Ammon's horn (tissue), 1 donor: ENCODE results near the gene GNB1L.

Experiments used
- DNase-seq: peaks from one replicate; pipeline ENCODE4 v3.0.0-alpha.2; 2016; ENCODE audit warnings: low spot score

Gene GNB1L

DNA sequence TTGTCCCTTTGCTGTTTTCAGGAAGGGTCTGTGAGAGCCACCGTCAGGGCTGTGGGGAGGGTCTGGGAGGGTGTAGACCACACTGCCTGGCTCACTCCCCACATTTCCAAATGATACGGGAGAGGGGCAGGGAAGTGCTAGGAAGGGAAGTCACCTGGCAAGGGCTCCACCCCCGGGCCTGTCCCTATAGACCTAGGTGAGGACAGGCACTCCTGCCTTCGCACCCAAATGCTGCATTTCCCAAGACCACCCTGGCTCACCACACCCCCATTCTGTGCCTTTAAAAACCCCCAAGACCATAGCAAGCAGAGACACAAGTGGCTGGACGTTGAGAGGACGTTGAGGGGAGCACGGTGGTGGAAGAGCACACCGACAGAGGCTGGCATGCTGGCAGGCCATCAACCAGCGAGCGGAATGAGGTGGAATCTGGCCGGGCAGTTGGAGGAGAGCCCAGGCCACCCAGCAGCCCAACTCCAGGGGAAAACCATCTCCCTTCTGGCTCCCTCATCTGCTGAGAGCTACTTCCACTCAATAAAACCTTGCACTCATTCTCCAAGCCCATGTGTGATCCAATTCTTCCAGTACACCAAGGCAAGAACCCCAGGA is 45.7 kb downstream of the GNB1L start:
- DNase-seq, result no peak

DNA sequence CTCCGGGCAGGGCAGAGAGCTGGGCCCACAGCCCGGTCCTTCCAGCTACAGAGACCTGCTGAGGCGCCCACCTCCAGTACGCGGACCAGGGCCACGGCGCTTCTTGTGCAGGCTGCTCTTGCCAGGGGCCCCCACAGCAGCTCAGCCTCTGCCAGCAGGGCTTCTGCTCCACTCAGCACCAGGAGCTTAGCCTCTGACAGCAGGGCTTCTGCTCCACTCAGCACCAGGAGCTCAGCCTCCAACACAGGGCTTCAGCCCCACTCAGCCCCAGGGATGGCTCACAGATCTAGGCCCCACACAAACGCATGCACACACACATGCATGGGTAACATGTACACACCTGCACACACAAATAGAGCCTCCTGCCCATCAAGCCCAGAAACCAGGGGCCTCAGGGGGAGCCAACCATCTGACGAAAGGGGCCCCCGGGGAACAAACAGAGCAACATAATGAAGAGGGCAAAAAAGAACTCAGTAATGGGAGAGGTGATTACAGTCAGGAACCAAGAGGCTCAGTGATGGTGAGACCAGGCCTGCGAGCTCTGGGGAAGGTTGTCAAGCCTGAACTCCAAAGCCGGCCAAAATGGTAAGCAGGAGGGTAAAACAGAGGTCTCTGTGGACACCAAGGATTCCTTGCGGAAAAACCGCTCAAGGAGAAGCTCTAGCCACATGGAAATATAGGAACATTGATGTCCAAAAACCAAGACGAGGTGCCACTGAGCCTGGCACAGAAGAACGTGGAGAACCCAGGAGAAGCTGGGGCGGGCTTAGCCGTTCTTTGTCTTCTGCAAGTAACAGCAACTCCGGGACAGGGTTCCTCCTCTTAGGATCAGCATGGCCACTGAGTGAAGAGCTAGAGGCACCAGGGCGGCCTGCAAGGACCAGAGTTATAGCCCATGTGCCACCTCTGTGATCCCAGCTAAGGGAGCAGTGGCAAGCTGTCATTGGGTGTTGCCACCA is 46.5 kb downstream of the GNB1L start:
- no peak for DNase-seq

- no peak for DNase-seq
These were observed 47.3 kb downstream of the GNB1L start for GRCh38 chr22:19807161-19807913.

- DNase-seq, result no peak
These were observed 48.2 kb downstream of the GNB1L start for GRCh38 chr22:19806213-19807160.

DNA sequence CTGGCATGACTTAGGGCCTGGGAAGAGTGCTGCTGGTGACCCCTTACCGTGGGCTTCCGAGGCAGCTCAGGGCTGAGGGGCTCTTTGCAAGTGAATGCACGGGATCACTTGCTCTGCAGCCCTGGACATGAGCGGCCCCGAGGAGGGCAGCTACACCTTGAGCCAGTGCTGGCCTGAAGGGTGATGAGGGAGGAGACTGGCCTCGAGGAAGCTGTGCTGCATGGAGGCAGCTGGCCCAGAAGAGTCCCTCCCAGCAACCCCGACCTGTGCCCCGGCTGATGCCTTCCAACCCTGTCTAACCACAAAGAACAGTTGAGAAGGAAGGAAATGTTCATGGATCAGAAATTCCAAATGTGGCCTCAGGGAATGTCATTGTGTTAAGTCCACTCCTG is 48.9 kb downstream of the GNB1L start:
- no peak for DNase-seq

GRCh38 chr22:19803736-19804267 is 50.9 kb downstream of the GNB1L start:
- DNase-seq, result no peak

DNA sequence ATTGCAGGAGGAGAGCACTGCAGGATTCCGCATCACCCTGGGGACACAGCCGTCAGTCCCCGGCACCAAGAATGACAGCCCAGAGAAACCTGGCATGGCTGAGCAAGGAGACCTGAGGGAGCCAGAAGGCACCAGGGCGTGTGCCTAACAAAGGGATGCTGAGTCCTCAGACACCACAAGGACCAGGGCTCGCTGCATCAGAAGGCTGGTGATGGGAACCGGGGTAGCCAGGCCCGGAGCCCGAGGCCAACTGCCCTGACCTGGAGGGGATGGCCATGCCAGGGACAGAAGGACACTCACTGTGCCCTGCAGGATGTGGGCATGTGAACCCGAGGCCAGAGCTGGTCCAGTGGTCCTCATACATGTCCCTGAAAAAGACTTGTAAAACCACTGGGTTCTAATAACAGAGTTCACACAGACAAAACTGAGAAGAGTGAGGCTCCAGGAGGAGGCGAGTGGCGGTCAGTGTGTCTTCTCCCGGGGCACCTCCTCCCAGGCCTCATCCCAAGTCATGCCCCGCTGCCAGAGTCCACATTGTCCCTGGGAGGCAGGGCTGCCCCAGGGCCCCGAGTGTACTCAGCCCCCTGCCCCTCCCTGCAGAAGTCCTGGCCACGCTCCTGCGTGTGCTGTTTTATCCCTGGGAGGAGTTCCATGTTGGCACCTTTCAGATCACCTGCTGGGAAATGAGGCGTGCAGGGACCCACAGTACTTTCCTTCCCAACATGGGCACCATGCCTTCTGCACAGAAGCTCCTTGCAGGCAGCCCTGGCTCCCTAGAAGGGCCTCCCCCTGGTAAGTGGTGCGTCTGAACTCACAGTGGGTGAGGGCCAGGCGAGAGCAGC is 51.6 kb downstream of the GNB1L start:
- DNase-seq, result no peak

DNA sequence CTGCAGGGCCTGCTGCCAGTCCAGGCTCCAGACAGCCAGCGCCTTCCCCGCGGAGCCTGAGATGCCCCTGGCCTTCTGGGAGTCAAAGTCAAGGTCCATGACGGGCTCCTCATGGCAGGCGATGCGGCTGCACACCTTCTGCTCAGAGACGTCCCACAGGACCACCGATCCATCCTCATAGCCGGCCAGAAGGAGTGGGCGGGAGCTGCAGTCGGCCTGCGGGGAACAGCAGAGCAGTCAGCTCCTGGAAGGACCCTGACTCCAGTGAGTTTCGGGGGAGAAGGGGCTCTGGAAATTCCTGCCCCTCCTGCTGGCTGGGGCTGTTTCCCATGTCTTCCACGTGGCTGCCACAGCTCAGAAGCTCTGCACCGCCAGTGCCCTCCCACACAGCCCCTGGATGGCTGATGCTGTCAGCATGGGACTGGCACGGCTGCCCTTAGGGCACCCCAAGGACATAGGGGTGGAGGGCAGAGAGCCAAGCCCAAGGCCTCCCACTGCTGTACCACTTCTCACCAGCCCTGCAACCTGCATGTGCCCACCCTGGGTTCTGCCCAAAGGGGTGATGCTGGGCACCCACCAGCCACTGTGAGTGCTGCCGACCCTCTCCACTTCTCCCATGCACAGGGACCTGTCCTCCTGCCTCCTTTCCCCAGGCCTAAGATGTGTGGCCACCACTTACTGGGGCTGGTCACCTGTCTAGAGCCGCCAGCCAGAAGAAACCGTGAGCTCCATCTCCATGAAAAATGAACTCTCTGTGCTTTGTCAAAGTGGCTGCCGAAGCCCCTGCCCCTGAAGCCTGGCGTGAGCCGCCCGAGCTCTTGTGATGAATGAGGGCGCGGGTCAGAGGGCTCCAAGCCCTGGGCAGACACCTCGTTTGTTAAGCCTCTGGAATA is 52.4 kb downstream of the GNB1L start:
- DNase-seq, result no peak

GRCh38 chr22:19801340-19802000 is 53.2 kb downstream of the GNB1L start:
- no peak for DNase-seq

DNA sequence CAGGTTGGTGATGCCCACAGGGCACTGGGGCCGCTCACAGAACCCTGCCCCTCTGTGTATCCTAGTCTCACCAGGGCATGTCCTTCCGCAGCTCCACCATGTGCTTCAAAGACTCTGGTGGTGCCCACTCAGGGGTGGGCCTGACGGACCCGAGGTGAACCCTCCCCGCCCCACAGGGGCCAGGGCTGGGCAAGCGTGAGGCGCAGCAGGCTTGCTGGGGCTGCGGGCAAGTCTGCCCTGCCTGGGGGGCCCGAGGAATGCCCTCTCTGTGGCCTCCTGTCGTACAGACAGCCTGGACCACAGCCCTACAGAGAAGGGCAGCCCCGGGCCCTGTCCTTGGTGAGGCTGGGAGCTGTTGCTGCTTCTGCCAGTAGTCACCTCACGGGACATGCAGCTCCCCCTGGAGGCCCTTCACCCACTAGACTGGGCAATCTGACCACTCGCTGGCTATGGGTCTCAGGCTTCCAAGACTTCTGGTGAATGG is 53.9 kb downstream of the GNB1L start:
- DNase-seq, result no peak

GRCh38 chr22:19800306-19800705 is 54.4 kb downstream of the GNB1L start:
- no peak for DNase-seq

DNA sequence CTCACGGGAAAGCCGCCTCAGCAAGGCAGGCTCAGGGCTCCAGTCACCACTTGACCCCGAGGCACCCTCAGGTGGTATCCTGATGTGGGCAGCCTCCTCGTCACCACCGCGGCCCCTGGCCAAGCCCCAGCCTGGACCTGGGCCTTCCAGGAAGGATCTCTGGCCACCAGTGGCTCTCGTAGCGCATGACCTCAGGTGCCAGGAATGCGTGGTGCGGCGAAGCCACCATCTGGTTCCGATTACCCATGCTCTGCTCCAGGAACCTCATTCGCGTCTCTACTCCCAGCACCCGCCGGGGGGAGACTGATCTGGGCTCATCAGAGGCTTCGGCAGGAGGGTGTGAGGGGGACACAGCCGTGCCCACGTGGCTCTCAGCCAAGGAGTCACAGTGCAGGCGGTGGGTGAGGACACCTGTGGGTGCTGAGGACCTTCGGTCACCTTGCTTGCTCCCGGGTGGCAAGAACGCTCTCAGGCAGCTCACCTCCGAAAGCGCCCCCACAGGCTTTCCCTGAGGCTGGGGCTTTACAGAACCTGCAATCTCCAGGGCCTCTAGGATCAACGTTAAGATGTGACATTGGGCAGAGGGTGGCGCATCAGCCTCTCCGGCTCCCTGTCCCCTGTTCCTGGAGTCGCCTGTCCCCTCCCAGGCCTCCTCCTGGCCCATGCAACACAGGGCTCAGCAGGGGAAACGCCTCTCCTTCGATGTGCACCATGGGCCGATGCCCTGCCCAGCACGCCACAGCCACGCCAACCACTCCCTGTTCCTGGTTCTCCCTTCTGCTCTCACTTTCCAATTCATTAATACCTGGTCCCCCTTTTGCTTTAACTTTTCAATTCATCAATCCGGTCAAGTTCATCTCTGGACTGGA is 55.1 kb downstream of the GNB1L start:
- no peak for DNase-seq

DNA sequence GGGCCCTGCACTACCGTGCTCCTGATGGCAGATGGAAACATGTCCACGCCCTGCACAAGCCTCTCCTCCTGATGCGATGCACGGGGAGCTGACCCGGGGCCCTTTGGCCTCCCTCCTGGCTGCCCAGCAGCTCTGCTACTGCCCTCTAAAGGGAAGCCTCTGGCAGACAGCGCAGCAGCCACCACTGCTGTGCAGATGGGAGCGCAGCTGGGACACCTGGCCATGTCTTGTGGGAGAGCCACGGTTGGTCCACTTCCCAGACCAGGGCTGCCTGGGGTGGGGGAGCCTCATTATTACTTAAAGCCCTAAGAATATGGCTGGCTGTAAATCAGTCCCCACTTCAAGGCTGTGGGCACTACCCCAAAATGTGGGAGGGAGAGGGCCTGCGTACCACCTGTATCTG is 55.8 kb downstream of the GNB1L start:
- no peak for DNase-seq

DNA sequence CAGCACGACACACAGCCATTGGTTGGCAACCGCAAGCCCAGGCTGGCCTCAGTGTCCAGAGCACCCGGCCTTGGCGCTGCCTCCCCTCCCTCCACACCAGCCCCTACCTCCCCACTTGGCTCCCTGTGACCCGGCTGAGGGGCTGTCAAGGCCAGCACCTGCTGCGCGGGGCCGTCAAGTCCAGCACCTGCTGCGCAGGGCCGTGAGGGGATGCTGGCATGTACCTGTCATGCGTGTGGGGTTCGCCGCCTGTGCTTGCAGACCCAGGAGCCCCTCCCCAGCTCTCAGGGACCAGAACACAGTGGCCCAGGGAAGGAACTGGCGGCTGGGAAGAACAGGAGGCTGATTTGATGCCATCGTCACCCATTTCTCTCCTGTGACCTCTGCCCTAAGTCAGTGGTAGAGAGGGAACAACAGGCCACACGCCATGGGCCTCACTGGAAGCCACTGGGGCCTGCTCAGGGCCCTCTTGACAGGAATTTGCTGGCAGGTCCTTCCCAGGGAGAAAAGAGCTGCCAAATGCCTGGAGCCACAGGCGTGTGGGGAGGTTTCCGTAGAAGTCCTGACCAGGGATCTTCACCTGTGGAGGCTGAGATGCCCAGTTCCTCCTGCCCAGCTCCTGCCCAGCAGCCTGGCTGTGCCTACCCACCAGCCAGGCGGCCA is 56.5 kb downstream of the GNB1L start:
- DNase-seq, result no peak

DNA sequence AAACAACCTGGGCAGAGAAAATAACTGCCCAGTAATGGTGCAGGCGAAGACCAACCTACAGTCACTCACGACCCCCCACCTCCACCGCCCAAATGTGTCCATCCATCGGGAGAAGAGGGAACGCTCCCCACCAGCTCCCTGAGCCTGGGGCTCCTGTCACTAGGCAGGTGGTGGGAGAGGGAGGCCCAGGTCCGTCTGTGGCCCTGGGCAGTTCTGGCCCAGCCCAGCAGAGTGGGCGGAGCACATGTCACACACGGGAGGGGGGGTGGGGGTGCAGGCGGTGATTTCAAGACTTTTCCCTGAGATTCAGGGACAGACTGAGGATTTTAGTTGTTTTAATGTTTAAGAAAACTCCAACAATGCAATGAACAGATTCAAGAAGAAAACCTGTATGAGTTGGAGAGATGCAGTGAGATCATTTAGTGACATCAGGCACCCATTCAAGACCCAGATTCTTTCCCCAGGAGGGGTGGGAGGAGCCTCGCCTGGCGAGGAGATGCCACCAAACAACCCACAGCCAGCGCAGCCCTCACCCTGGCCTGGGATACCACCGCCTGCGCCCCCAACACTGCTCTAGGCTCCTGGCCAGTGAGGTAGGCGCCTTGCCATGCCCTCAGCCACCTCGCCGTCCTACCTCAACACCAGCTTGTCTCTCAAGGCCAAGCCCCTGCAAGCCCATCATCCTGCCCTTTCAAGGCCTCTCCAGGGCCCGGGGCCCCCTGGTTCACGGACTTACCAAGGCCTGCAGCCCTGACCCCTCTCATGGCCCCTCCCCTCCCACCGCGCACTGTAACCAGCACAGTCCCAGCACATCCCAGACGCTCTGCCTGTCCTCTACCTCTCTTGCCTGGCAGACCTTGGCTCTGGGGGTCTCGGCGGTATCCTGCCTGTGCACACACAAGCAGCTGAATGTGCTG is 57.3 kb downstream of the GNB1L start:
- no peak for DNase-seq

GRCh38 chr22:19796160-19796559 is 58.5 kb downstream of the GNB1L start:
- DNase-seq, result no peak
